Gastroesophageal sphincter (tissue), 4 donors: Measurements from ENCODE around the gene RNU6-7. TPM values are rescaled to one million over a fixed set of nuclear protein-coding genes. Genes with fewer than 3 reads are reported as not detected.

Experiments
- ATAC-seq: fragments of 150-250 bp; one replicate; pipeline ENCODE4 v1.9.1; 2016; ENCODE audit warnings: mild to moderate bottlenecking, moderate library complexity
- H3K27ac ChIP-seq, 4 donors: fragments of 200-600 bp; sonication (generic) in 3 of 4; 1 replicate in 3 of 4; 2 replicates in 1 of 4; pipeline ENCODE4 v1.5.1; 2016 to 2019
- H3K27me3 ChIP-seq: fragments of 200-600 bp; sonication (generic); one replicate; pipeline ENCODE4 v1.5.1; 2019
- H3K36me3 ChIP-seq, 2 donors: fragments of 200-600 bp; sonication (generic); one replicate each; pipeline ENCODE4 v1.5.1; 2019; ENCODE audit warnings: control low read depth in 1 of 2
- H3K4me1 ChIP-seq, 3 donors: fragments of 200-600 bp; sonication (generic); 1 replicate in 2 of 3; 2 replicates in 1 of 3; pipeline ENCODE4 v1.5.1; 2016 to 2019; ENCODE audit warnings: control low read depth in 2 of 3
- H3K4me3 ChIP-seq, 2 donors: fragments of 200-600 bp; sonication (generic); one replicate each; pipeline ENCODE4 v1.5.1; 2019; ENCODE audit warnings: mild to moderate bottlenecking in 1 of 2, moderate library complexity in 1 of 2
- H3K9me3 ChIP-seq, 3 donors: fragments of 200-600 bp; sonication (generic); one replicate each; pipeline ENCODE4 v1.5.1; 2017 to 2019; ENCODE audit warnings: control low read depth in 2 of 3
- EP300 ChIP-seq: sonication (generic); formaldehyde crosslinking; IDR thresholded peaks from one replicate; pipeline ENCODE4 v1.6.1; 2017; ENCODE audit warnings: antibody characterized with exemption, mild to moderate bottlenecking
- POLR2A ChIP-seq, 2 donors: fragments of 450-650 bp; IDR thresholded peaks; one replicate each; pipeline ENCODE4 v1.6.1; 2017; ENCODE audit warnings: antibody characterized with exemption in 2 of 2, mild to moderate bottlenecking in 2 of 2, moderate library complexity in 1 of 2
- POLR2AphosphoS5 ChIP-seq: sonication (generic); formaldehyde crosslinking; IDR thresholded peaks from one replicate; pipeline ENCODE4 v1.6.1; 2017; ENCODE audit warnings: antibody characterized with exemption
- WGBS, 2 donors: methylation state at CpG; one replicate each; pipeline ENCODE4 v1.1.5; 2018; ENCODE audit warnings: low coverage in 1 of 2; 5-methylcytosine and 5-hydroxymethylcytosine counted together
- total RNA-seq, 4 donors: library from RNA; depleted of rRNA; stranded (reverse); fragments of >200 nt; gene quantifications; one replicate each; pipeline ENCODE4 v1.1.0, GENCODE V29; 2016
- TF ChIP-seq, protein P1 (sequence below), 4 experiments: fragments of 200-600 bp in 2 of 4; fragments of 450-650 bp in 2 of 4; sonication (generic) in 1 of 4; IDR thresholded peaks; one replicate each; pipeline ENCODE4 v1.5.1; 2017 to 2019; ENCODE audit warnings: antibody characterized with exemption in 4 of 4, mild to moderate bottlenecking in 2 of 4, moderate library complexity in 2 of 4

RNU6-7 gene
- total RNA-seq, 4 donors from 2014 or later = not detected

DNA sequence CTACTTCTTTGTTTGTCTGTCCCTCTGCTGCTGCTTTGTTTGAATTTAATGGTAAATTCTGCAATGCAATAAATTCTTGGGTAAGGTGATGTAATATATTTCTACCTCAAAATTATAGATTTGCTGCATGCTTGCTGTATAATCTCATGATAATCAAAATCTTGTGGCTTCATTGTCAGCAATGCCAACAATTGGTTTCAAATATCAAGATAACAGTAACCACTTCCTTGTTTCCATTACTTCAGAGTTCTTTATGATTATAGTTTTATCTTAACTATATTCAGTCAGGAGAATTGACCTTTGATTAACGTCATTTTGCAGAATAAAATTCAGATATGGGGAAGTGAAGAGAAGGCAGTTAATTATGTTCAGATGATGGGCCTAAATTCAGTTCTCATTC is 31.4 kb downstream of the RNU6-7 start:
- 60 to 83% methylated on average over 1 of the region's 1 CpG for WGBS, 2 donors
- no peak for ATAC-seq
- TF ChIP-seq POLR2A (IDR thresholded peaks at IDR 0.05) (no peak), EP300 (no peak), POLR2AphosphoS5 (no peak)
- TF ChIP-seq, protein P1, sequence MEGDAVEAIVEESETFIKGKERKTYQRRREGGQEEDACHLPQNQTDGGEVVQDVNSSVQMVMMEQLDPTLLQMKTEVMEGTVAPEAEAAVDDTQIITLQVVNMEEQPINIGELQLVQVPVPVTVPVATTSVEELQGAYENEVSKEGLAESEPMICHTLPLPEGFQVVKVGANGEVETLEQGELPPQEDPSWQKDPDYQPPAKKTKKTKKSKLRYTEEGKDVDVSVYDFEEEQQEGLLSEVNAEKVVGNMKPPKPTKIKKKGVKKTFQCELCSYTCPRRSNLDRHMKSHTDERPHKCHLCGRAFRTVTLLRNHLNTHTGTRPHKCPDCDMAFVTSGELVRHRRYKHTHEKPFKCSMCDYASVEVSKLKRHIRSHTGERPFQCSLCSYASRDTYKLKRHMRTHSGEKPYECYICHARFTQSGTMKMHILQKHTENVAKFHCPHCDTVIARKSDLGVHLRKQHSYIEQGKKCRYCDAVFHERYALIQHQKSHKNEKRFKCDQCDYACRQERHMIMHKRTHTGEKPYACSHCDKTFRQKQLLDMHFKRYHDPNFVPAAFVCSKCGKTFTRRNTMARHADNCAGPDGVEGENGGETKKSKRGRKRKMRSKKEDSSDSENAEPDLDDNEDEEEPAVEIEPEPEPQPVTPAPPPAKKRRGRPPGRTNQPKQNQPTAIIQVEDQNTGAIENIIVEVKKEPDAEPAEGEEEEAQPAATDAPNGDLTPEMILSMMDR (IDR thresholded peaks at IDR 0.05) = no peak
- Histone ChIP-seq H3K4me3 (no peak overlapping the region), H3K27me3 (no peaks in the 10 kb centered on the region), H3K4me1 (peaks cover 0 to 23% (median 0%) of the 10 kb centered on the region in 3 donors), H3K9me3 (no peaks in the 10 kb centered on the region), H3K27ac (no peak overlapping the region), H3K36me3 (no peaks in the 10 kb centered on the region)

DNA sequence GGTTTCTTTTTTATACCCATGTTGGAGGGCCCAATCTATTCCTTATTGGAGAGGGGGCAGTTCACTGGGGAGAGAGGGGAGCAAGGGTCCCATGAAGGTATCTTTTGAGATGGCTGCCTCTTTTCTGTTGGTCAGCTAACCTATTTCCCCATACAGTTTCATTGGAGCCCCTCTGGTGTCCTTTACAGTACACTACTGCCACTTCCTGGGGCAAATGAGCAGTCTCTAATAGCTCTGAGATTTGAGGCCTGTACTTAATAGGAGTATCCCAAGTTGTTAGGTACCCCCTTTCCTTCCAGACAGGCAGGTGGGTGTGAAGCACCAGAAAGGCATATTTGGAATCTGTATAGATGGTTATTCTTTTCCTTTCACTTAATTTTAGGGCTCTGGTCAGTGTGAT is 42.6 kb downstream of the RNU6-7 start:
- no peaks in the 10 kb centered on the region for H3K36me3 ChIP-seq
- H3K9me3 ChIP-seq = no peaks in the 10 kb centered on the region
- TF ChIP-seq POLR2AphosphoS5 (no peak), POLR2A (IDR thresholded peaks at IDR 0.05) (no peak), EP300 (no peak)
- TF ChIP-seq, protein P1 (IDR thresholded peaks at IDR 0.05) = no peak
- H3K4me1 ChIP-seq = no peaks in the 10 kb centered on the region
- ATAC-seq = no peak
- H3K27ac ChIP-seq = no peak overlapping the region
- H3K27me3 ChIP-seq = no peaks in the 10 kb centered on the region
- H3K4me3 ChIP-seq = no peak overlapping the region

DNA sequence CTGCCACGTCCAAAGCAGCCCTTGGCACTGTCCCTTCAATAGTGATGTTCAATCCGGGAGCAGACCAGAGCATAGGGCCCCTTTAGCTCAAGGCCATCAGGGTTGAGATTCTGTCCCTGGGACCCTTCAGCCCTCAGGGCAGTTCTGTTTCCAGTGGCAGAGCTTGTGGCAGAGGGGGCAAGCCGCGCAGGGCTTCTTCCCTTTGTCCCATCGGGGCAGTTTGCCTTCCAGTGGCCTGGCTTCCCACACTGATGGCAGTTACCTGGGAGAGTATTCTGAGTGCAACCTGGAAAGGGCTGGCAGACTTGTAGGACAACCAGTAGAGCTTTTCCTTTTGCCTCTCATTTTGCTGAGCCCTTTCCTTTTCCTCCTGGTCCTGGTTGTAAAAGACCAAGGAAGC is 44.9 kb downstream of the RNU6-7 start:
- H3K9me3 ChIP-seq = no peaks in the 10 kb centered on the region
- H3K27me3 ChIP-seq = no peaks in the 10 kb centered on the region
- WGBS, 2 donors = no CpG with 5 or more reads among the region's 5 CpGs
- no peaks in the 10 kb centered on the region for H3K36me3 ChIP-seq
- TF ChIP-seq POLR2AphosphoS5 (no peak), POLR2A (IDR thresholded peaks at IDR 0.05) (no peak), EP300 (no peak)
- TF ChIP-seq, protein P1 (IDR thresholded peaks at IDR 0.05) = no peak
- H3K27ac ChIP-seq = no peak overlapping the region
- no peak overlapping the region for H3K4me3 ChIP-seq
- ATAC-seq = no peak
- H3K4me1 ChIP-seq = peaks cover 0 to 12% (median 0%) of the 10 kb centered on the region in 3 donors

GRCh38 chr14:32249371-32249770 is 47.5 kb downstream of the RNU6-7 start:
- H3K9me3 ChIP-seq = no peaks in the 10 kb centered on the region
- no peak overlapping the region for H3K27ac ChIP-seq
- TF ChIP-seq, protein P1 (IDR thresholded peaks at IDR 0.05) = no peak
- TF ChIP-seq EP300 = no peak
- TF ChIP-seq POLR2A (IDR thresholded peaks at IDR 0.05) = no peak
- no peak for TF ChIP-seq POLR2AphosphoS5
- peaks cover 0 to 28% (median 0%) of the 10 kb centered on the region in 3 donors for H3K4me1 ChIP-seq
- 74 to 76% methylated on average over 3 to 5 of the region's 5 CpGs for WGBS, 2 donors
- no peaks in the 10 kb centered on the region for H3K27me3 ChIP-seq
- no peak for ATAC-seq
- H3K36me3 ChIP-seq = no peaks in the 10 kb centered on the region
- H3K4me3 ChIP-seq = no peak overlapping the region

- no peaks in the 10 kb centered on the region for H3K36me3 ChIP-seq
- peaks cover 0 to 32% (median 0%) of the 10 kb centered on the region in 3 donors for H3K4me1 ChIP-seq
- WGBS, 2 donors = 74 to 100% methylated on average over 2 of the region's 4 CpGs
- H3K27me3 ChIP-seq = no peaks in the 10 kb centered on the region
- TF ChIP-seq, protein P1 (IDR thresholded peaks at IDR 0.05) = no peak
- no peak for TF ChIP-seq POLR2AphosphoS5
- no peak for TF ChIP-seq EP300
- TF ChIP-seq POLR2A (IDR thresholded peaks at IDR 0.05) = no peak
- H3K27ac ChIP-seq = no peak overlapping the region
- H3K9me3 ChIP-seq = no peaks in the 10 kb centered on the region
- no peak for ATAC-seq
- H3K4me3 ChIP-seq = no peak overlapping the region
Measured at GRCh38 chr14:32249780-32250179, 47.9 kb downstream of the RNU6-7 start.
